GM15510 (cell line): ENCODE data around the gene NFATC1.

Source experiments
- POLR2A ChIP-seq: IDR thresholded peaks from 3 replicates; pipeline ENCODE4 v1.6.1; 2011; ENCODE audit warnings: borderline replicate concordance; ENCODE audit not compliant: insufficient read length; ENCODE audit errors: extremely low read depth

Gene NFATC1

GRCh38 chr18:79452190-79452990 is 56.7 kb downstream of the NFATC1 start:
- TF ChIP-seq POLR2A, result no peak

- TF ChIP-seq POLR2A, result no peak
These were observed 57.4 kb downstream of the NFATC1 start for GRCh38 chr18:79452991-79453645.

- no peak for TF ChIP-seq POLR2A
These were observed 58.3 kb downstream of the NFATC1 start for GRCh38 chr18:79453816-79454735.

GRCh38 chr18:79455261-79455660 is 59.5 kb downstream of the NFATC1 start:
- TF ChIP-seq POLR2A, result no peak

- no peak for TF ChIP-seq POLR2A
These were observed 60.6 kb downstream of the NFATC1 start for GRCh38 chr18:79456105-79456980.

GRCh38 chr18:79457239-79457638 is 61.5 kb downstream of the NFATC1 start:
- no peak for TF ChIP-seq POLR2A

GRCh38 chr18:79457652-79458051 is 61.9 kb downstream of the NFATC1 start:
- no peak for TF ChIP-seq POLR2A

- TF ChIP-seq POLR2A, result no peak
These were observed 62.6 kb downstream of the NFATC1 start for GRCh38 chr18:79458131-79458838.

GRCh38 chr18:79458917-79459803 is 63.4 kb downstream of the NFATC1 start:
- TF ChIP-seq POLR2A, result no peak

- no peak for TF ChIP-seq POLR2A
These were observed 64.3 kb downstream of the NFATC1 start for GRCh38 chr18:79459946-79460480.

GRCh38 chr18:79460481-79461300 is 65.0 kb downstream of the NFATC1 start:
- TF ChIP-seq POLR2A, result peak; percentile 78
